HCT116 (cell line): Measurements from ENCODE around the gene WSCD2. TPM values are rescaled to one million over a fixed set of nuclear protein-coding genes. Genes with fewer than 3 reads are reported as not detected.

ENCODE experiments used
- ATAC-seq: fragments of 200-7000 bp; cut with Tn5 transposase; 2 replicates; pipeline ENCODE4 v1.9.1; 2020; ENCODE audit warnings: mild to moderate bottlenecking, moderate library complexity
- BruUV-seq: library from RNA; stranded (reverse); fragments of 400-500 nt; replicated peaks from 2 replicates; lab custom pipeline; 2021; lab: Mats Ljungman, UMichigan
- CTCF ChIA-PET: fragments of 300-600 bp; sonication (Branson Sonifier 250); formaldehyde crosslinking; loops from one replicate; lab custom pipeline; 2021; ENCODE audit warnings: antibody characterized with exemption; lab: Charles Lee
- POLR2A ChIA-PET: fragments of 300-600, 350-600 bp; sonication (Branson Sonifier 250); formaldehyde crosslinking; loops from one replicate; lab custom pipeline; 2021; ENCODE audit warnings: antibody characterized with exemption; lab: Charles Lee
- RAD21 ChIA-PET, 2 experiments: fragments of 300-600 bp; sonication (Branson Sonifier 250); formaldehyde crosslinking; loops; one replicate each; lab custom pipeline; 2023; ENCODE audit warnings: low total read pairs in 2 of 2; ENCODE audit not compliant: uncharacterized antibody in 2 of 2, unreplicated experiment in 2 of 2, low non-redundant PET in 1 of 2; lab: Charles Lee
- DNase-seq: peaks from one replicate; pipeline ENCODE4 v3.0.0-alpha.2; 2010; ENCODE audit warnings: low read depth, low spot score
- H2AFZ ChIP-seq: fragments of 200-600 bp; shearing (Covaris generic), sonication (generic); 2 replicates; pipeline ENCODE4 v1.6.1; 2017; ENCODE audit warnings: low read depth, mixed run types, mixed read lengths, antibody characterized with exemption, low read length; ENCODE audit not compliant: poor library complexity, severe bottlenecking
- H3K27ac ChIP-seq: 2 replicates; pipeline ENCODE4 v1.5.1; 2012; ENCODE audit warnings: low read depth, low read length
- H3K27me3 ChIP-seq: fragments of 200-600 bp; sonication (generic); 2 replicates; pipeline ENCODE4 v1.6.1; 2016; ENCODE audit warnings: mixed run types, low read length, mixed read lengths; ENCODE audit not compliant: insufficient read depth
- H3K36me3 ChIP-seq, 2 experiments: fragments of 200-500 bp in 1 of 2; fragments of 200-600 bp in 1 of 2; sonication (Bioruptor generic) in 1 of 2; sonication (generic) in 1 of 2; 2 replicates each; pipeline versions ENCODE4 v1.5.1 to v1.6.1; 2014 to 2016; ENCODE audit warnings: low read length in 2 of 2, inconsistent platforms in 1 of 2, mixed read lengths in 1 of 2, mixed run types in 1 of 2; ENCODE audit not compliant: insufficient read depth in 2 of 2, control insufficient read depth in 1 of 2
- H3K4me1 ChIP-seq, 2 experiments: fragments of 200-600 bp in 1 of 2; sonication (generic) in 1 of 2; 2 replicates each; pipeline versions ENCODE4 v1.5.1 to v1.6.1; 2012 to 2017; ENCODE audit warnings: low read length in 2 of 2, inconsistent platforms in 1 of 2, mild to moderate bottlenecking in 1 of 2, mixed read lengths in 1 of 2, mixed run types in 1 of 2, moderate library complexity in 1 of 2; ENCODE audit not compliant: insufficient read depth in 2 of 2, control insufficient read depth in 1 of 2
- H3K4me2 ChIP-seq: fragments of 200-600 bp; sonication (generic); 2 replicates; pipeline ENCODE4 v1.6.1; 2017; ENCODE audit warnings: mixed run types, low read length, mixed read lengths
- H3K4me3 ChIP-seq, 2 experiments: fragments of 200-600 bp in 1 of 2; sonication (generic) in 1 of 2; replicated peaks in 1 of 2; 2 replicates each; pipeline ENCODE4 v1.5.1; 2011 to 2016; ENCODE audit warnings: low read length in 2 of 2, control low read depth in 1 of 2, low read depth in 1 of 2, mild to moderate bottlenecking in 1 of 2, mixed read lengths in 1 of 2, mixed run types in 1 of 2
- H3K79me2 ChIP-seq: fragments of 200-600 bp; sonication (generic); 2 replicates; pipeline ENCODE4 v1.6.1; 2017; ENCODE audit warnings: mild to moderate bottlenecking, mixed run types, low read length, moderate library complexity, mixed read lengths; ENCODE audit not compliant: insufficient read depth
- H3K9ac ChIP-seq: fragments of 200-600 bp; sonication (generic); 2 replicates; pipeline ENCODE4 v1.6.1; 2016; ENCODE audit warnings: low read length, mixed read lengths
- H3K9me2 ChIP-seq: fragments of 200-600 bp; sonication (generic), shearing (Covaris generic); 2 replicates; pipeline ENCODE4 v1.6.1; 2017; ENCODE audit warnings: mixed run types, mild to moderate bottlenecking, moderate library complexity; ENCODE audit not compliant: insufficient read depth
- H3K9me3 ChIP-seq, 2 experiments: fragments of 200-500 bp in 1 of 2; fragments of 200-600 bp in 1 of 2; sonication (Bioruptor generic) in 1 of 2; sonication (generic) in 1 of 2; 2 replicates each; pipeline ENCODE4 v1.6.1; 2014 to 2017; ENCODE audit warnings: low read length in 2 of 2, mixed read lengths in 2 of 2, inconsistent platforms in 1 of 2, low read depth in 1 of 2, mild to moderate bottlenecking in 1 of 2, mixed run types in 1 of 2, moderate library complexity in 1 of 2; ENCODE audit not compliant: control insufficient read depth in 1 of 2, insufficient read depth in 1 of 2
- H4K20me1 ChIP-seq: fragments of 200-600 bp; sonication (generic), shearing (Covaris generic); 2 replicates; pipeline ENCODE4 v1.6.1; 2017; ENCODE audit warnings: mixed run types, mild to moderate bottlenecking, moderate library complexity; ENCODE audit not compliant: insufficient read depth
- ATF3 ChIP-seq: IDR thresholded peaks from 2 replicates; pipeline ENCODE4 v1.6.1; 2012
- CBX3 ChIP-seq: IDR thresholded peaks from 2 replicates; pipeline ENCODE4 v1.6.1; 2012; ENCODE audit warnings: low read depth
- EGR1 ChIP-seq: IDR thresholded peaks from 2 replicates; pipeline ENCODE4 v1.6.1; 2012; ENCODE audit warnings: low read depth
- EZH2 ChIP-seq: fragments of 200-600 bp; sonication (generic); IDR thresholded peaks from 2 replicates; pipeline ENCODE4 v1.6.1; 2017; ENCODE audit warnings: antibody characterized with exemption, mixed run types
- JUND ChIP-seq: IDR thresholded peaks from 2 replicates; pipeline ENCODE4 v1.6.1; 2012
- POLR2A ChIP-seq: IDR thresholded peaks from 2 replicates; pipeline ENCODE4 v1.7.0; 2011; ENCODE audit warnings: borderline replicate concordance; ENCODE audit not compliant: insufficient read depth, insufficient read length; ENCODE audit errors: extremely low read depth
- RAD21 ChIP-seq: IDR thresholded peaks from 2 replicates; pipeline ENCODE4 v1.6.1; 2012; ENCODE audit warnings: low read depth, mild to moderate bottlenecking
- SP1 ChIP-seq: IDR thresholded peaks from 2 replicates; pipeline ENCODE4 v1.6.1; 2012; ENCODE audit warnings: low read depth
- SRF ChIP-seq: IDR thresholded peaks from 2 replicates; pipeline ENCODE4 v1.6.1; 2012; ENCODE audit warnings: low read depth
- TCF7L2 ChIP-seq: IDR thresholded peaks from 2 replicates; pipeline ENCODE4 v1.7.0; 2011; ENCODE audit warnings: borderline replicate concordance, inconsistent platforms; ENCODE audit not compliant: insufficient read depth, insufficient read length; ENCODE audit errors: extremely low read depth
- YY1 ChIP-seq: IDR thresholded peaks from 2 replicates; pipeline ENCODE4 v1.6.1; 2011; ENCODE audit warnings: low read length, low read depth, moderate library complexity, mild to moderate bottlenecking; ENCODE audit not compliant: insufficient replicate concordance; ENCODE audit errors: extremely low read depth
- ZBTB33 ChIP-seq: IDR thresholded peaks from 2 replicates; pipeline ENCODE4 v1.6.1; 2011; ENCODE audit warnings: mild to moderate bottlenecking, low read length, moderate library complexity; ENCODE audit not compliant: insufficient replicate concordance; ENCODE audit errors: extremely low read depth
- ZFX ChIP-seq: fragments of 450-650 bp; IDR thresholded peaks from 2 replicates; pipeline ENCODE4 v1.6.1; 2017
- intact Hi-C: fragments of 100-400 bp; cut with micrococcal nuclease; formaldehyde crosslinking; loops from 2 replicates; pipeline ENCODE4 v1.10.0; 2022
- total RNA-seq: library from RNA; stranded (reverse); gene quantifications from one replicate; pipeline ENCODE4 v1.2.1, GENCODE V29; 2021; ENCODE audit not compliant: unreplicated experiment

Gene WSCD2
- total RNA-seq, 1 experiment from 2014 or later, result 0.05 TPM

GRCh38 chr12:108196319-108196718, 67.2 kb downstream of the WSCD2 start:
- CTCF ChIA-PET, result no interaction called here
- H3K4me3 ChIP-seq, result no peak overlapping the region

GRCh38 chr12:108196921-108197320, 67.8 kb downstream of the WSCD2 start:
- H3K9me2 ChIP-seq, result no peaks in the 10 kb centered on the region
- RAD21 ChIA-PET, result no interaction called here
- no peak overlapping the region for H3K4me3 ChIP-seq
- H3K4me2 ChIP-seq, result no peak overlapping the region
- ATAC-seq, result no peak
- no peaks in the 10 kb centered on the region for H3K4me1 ChIP-seq
- H3K9ac ChIP-seq, result no peak overlapping the region
- POLR2A ChIA-PET, result no interaction called here
- no peaks in the 10 kb centered on the region for H3K79me2 ChIP-seq
- no peak overlapping the region for H2AFZ ChIP-seq
- H3K9me3 ChIP-seq, result no peaks in the 10 kb centered on the region
- TF ChIP-seq EGR1 (no peak), TCF7L2 (no peak), JUND (no peak), ATF3 (no peak), RAD21 (no peak), ZBTB33 (no peak), YY1 (no peak)
- TF ChIP-seq, all 23 proteins: peak for 0
- H3K36me3 ChIP-seq, result no peaks in the 10 kb centered on the region
- H3K27ac ChIP-seq, result no peak overlapping the region
- no peak for DNase-seq
- H3K27me3 ChIP-seq, result peaks cover 39% of the 10 kb centered on the region
- intact Hi-C loops, result no loop called here
- CTCF ChIA-PET, result no interaction called here
- H4K20me1 ChIP-seq, result no peaks in the 10 kb centered on the region
- no TSS peak for BruUV-seq

More at GRCh38 chr12:108196319-108196718, 67.2 kb downstream of the WSCD2 start:
- Histone ChIP-seq H3K9me2 (no peaks in the 10 kb centered on the region), H3K4me1 (no peaks in the 10 kb centered on the region), H3K79me2 (no peaks in the 10 kb centered on the region), H3K27me3 (peaks cover 36% of the 10 kb centered on the region), H2AFZ (no peak overlapping the region), H3K27ac (no peak overlapping the region), H3K36me3 (no peaks in the 10 kb centered on the region), H3K9me3 (no peaks in the 10 kb centered on the region), H3K4me2 (no peak overlapping the region), H4K20me1 (no peaks in the 10 kb centered on the region), H3K9ac (no peak overlapping the region)
- DNase-seq, result no peak
- ATAC-seq, result no peak
- BruUV-seq, result no TSS peak
- POLR2A ChIA-PET, result no interaction called here
- no peak for TF ChIP-seq POLR2A
- TF ChIP-seq SP1, result no peak
- TF ChIP-seq TCF7L2, result no peak
- no peak for TF ChIP-seq EZH2
- no peak for TF ChIP-seq ZFX
- no peak for TF ChIP-seq SRF
- TF ChIP-seq CBX3, result no peak
- RAD21 ChIA-PET, result no interaction called here
- intact Hi-C loops, result no loop called here
